Measurements from ENCODE around the gene PTPRN2. TPM values are rescaled to one million over a fixed set of nuclear protein-coding genes. Genes with fewer than 3 reads are reported as not detected.

The PTPRN2 gene
- polyA plus RNA-seq, 1 of the 3 experiments (the other 2 are of a cell fraction), result 4.0 TPM

DNA sequence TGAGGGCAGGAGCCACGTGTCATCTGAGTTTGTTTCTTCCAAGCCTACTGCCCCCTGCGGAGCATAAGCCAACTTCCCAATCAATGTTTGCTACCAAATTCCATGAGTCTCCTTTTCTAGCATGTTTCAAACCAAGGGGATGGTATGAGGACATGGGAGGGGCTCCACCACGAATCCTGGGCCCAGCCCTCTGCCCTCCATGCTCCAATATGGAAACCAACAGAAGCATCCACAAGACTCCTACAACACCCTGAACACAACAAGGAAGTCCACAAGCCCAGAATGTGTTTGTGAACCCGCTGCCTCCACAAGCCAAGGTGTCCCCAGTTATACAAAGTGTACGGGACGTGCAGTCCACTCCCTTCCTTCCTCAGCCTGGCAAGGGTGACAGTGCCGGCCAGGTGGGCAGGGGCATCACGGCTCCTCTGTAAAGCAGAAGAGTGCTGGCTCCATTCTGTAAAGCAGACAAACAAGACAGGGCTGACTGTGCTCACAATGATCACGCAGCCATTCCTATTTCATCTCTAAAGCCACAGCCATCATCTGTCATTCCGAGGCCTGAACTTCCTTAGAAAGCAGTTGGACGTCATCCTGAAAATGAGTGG, 466.1 kb downstream of the PTPRN2 start:
- ChIA-PET POLR2A (no interaction called here), CTCF (no interaction called here)
- no peaks in the 10 kb centered on the region for H3K9me2 ChIP-seq
- TF ChIP-seq RFX5 (IDR thresholded peaks at IDR 0.05; ENCODE audit: low read length) (no peak), TCF12 (IDR thresholded peaks at IDR 0.05) (no peak), NRF1 (IDR thresholded peaks at IDR 0.05; ENCODE audit: low read depth, low read length) (no peak), SIN3A (IDR thresholded peaks at IDR 0.05; ENCODE audit: borderline replicate concordance, low read depth, low read length) (no peak), MEF2A (IDR thresholded peaks at IDR 0.05; ENCODE audit: borderline replicate concordance, low read depth) (no peak), FOXJ3 (CRISPR knock-in tag; IDR thresholded peaks at IDR 0.05) (no peak), FOXM1 (IDR thresholded peaks at IDR 0.05; ENCODE audit: low read depth) (no peak), RCOR1 (IDR thresholded peaks at IDR 0.05; ENCODE audit: low read length) (no peak), TAF1 (IDR thresholded peaks at IDR 0.05; ENCODE audit: borderline replicate concordance, low read depth, low read length) (no peak), GABPA (IDR thresholded peaks at IDR 0.05; ENCODE audit: low read depth) (no peak), JUND (IDR thresholded peaks at IDR 0.05) (no peak), TEAD4 (IDR thresholded peaks at IDR 0.05; ENCODE audit: borderline replicate concordance, insufficient read depth) (no peak), CHD2 (IDR thresholded peaks at IDR 0.05; ENCODE audit: low read length, partially characterized antibody) (no peak), RAD21 (IDR thresholded peaks at IDR 0.05; ENCODE audit: low read length) (no peak)
- TF ChIP-seq, protein P1, sequence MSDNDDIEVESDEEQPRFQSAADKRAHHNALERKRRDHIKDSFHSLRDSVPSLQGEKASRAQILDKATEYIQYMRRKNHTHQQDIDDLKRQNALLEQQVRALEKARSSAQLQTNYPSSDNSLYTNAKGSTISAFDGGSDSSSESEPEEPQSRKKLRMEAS (IDR thresholded peaks at IDR 0.05; ENCODE audit: low read depth), result no peak
- TF ChIP-seq, protein P2, sequence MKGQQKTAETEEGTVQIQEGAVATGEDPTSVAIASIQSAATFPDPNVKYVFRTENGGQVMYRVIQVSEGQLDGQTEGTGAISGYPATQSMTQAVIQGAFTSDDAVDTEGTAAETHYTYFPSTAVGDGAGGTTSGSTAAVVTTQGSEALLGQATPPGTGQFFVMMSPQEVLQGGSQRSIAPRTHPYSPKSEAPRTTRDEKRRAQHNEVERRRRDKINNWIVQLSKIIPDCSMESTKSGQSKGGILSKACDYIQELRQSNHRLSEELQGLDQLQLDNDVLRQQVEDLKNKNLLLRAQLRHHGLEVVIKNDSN (IDR thresholded peaks at IDR 0.05; ENCODE audit: borderline replicate concordance, low read depth), result no peak
- TF ChIP-seq, protein P3, sequence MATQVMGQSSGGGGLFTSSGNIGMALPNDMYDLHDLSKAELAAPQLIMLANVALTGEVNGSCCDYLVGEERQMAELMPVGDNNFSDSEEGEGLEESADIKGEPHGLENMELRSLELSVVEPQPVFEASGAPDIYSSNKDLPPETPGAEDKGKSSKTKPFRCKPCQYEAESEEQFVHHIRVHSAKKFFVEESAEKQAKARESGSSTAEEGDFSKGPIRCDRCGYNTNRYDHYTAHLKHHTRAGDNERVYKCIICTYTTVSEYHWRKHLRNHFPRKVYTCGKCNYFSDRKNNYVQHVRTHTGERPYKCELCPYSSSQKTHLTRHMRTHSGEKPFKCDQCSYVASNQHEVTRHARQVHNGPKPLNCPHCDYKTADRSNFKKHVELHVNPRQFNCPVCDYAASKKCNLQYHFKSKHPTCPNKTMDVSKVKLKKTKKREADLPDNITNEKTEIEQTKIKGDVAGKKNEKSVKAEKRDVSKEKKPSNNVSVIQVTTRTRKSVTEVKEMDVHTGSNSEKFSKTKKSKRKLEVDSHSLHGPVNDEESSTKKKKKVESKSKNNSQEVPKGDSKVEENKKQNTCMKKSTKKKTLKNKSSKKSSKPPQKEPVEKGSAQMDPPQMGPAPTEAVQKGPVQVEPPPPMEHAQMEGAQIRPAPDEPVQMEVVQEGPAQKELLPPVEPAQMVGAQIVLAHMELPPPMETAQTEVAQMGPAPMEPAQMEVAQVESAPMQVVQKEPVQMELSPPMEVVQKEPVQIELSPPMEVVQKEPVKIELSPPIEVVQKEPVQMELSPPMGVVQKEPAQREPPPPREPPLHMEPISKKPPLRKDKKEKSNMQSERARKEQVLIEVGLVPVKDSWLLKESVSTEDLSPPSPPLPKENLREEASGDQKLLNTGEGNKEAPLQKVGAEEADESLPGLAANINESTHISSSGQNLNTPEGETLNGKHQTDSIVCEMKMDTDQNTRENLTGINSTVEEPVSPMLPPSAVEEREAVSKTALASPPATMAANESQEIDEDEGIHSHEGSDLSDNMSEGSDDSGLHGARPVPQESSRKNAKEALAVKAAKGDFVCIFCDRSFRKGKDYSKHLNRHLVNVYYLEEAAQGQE (IDR thresholded peaks at IDR 0.05; ENCODE audit: low read depth, low read length), result no peak
- no peak overlapping the region for H3K4me3 ChIP-seq (ENCODE audit: low read depth in 2 of 2, low read length in 1 of 2)
- no peak overlapping the region for H3K27ac ChIP-seq (ENCODE audit: low read depth in 2 of 2, low read length in 1 of 2)
- no peaks in the 10 kb centered on the region for H3F3A ChIP-seq (replicated peaks; ENCODE audit: insufficient read depth)
- no peaks in the 10 kb centered on the region for H3K4me1 ChIP-seq (ENCODE audit: control insufficient read depth in 1 of 2, insufficient read depth in 2 of 2, low read depth in 1 of 2, low read length in 1 of 2)
- WGBS (ENCODE audit: low lambda C conversion rate), result 23% methylated on average over 11 of the region's 11 CpGs
- H3K4me2 ChIP-seq, result no peak overlapping the region
- H3K9me3 ChIP-seq, result peaks cover 12% of the 10 kb centered on the region; the same call in 1 of the 2 replicates
- H3K36me3 ChIP-seq (replicated peaks in 1 of 2; ENCODE audit: control insufficient read depth in 1 of 2, insufficient read depth in 2 of 2, low read length in 1 of 2), result no peaks in the 10 kb centered on the region
- no peak for DNase-seq
- H4K20me1 ChIP-seq (ENCODE audit: insufficient read depth), result no peaks in the 10 kb centered on the region
- H3K27me3 ChIP-seq (ENCODE audit: insufficient read depth), result no peaks in the 10 kb centered on the region
- no peak overlapping the region for H2AFZ ChIP-seq (ENCODE audit: low read depth)
- H3K9ac ChIP-seq, result no peak overlapping the region
- H3K79me2 ChIP-seq (ENCODE audit: insufficient read depth), result no peaks in the 10 kb centered on the region
